Mononuclear cell (primary cell): ENCODE measurements around the gene WWOX. TPM values are rescaled to one million over a fixed set of nuclear protein-coding genes. Genes with fewer than 3 reads are reported as not detected.

Source experiments
- H3K27me3 ChIP-seq: 2 replicates; pipeline ENCODE4 v1.6.0; 2011; ENCODE audit warnings: low read length, control low read depth; ENCODE audit not compliant: insufficient read depth
- H3K4me1 ChIP-seq: 2 replicates; pipeline ENCODE4 v1.5.1; 2011; ENCODE audit warnings: mild to moderate bottlenecking, low read length, control low read depth; ENCODE audit not compliant: insufficient read depth
- H3K4me3 ChIP-seq: 2 replicates; pipeline ENCODE4 v1.5.1; 2011; ENCODE audit warnings: mild to moderate bottlenecking, low read length, moderate library complexity
- H3K9me3 ChIP-seq: 2 replicates; pipeline ENCODE4 v1.5.1; 2011; ENCODE audit warnings: low read depth, mild to moderate bottlenecking, control low read depth, low read length
- total RNA-seq: library from RNA; depleted of rRNA; stranded (reverse); fragments of >200 nt; gene quantifications from one replicate; pipeline ENCODE4 v1.2.3, GENCODE V29; 2012

Gene WWOX
- total RNA-seq, 1 donor, result 22.7 TPM

GRCh38 chr16:78552106-78552675, 452.7 kb downstream of the WWOX start:
- H3K4me3 ChIP-seq, result no peak overlapping the region
- H3K27me3 ChIP-seq, result no peaks in the 10 kb centered on the region
- peaks cover 4% of the 10 kb centered on the region for H3K4me1 ChIP-seq
- H3K9me3 ChIP-seq, result no peaks in the 10 kb centered on the region

- Histone ChIP-seq H3K27me3 (no peaks in the 10 kb centered on the region), H3K4me1 (peaks cover 4% of the 10 kb centered on the region), H3K9me3 (no peaks in the 10 kb centered on the region), H3K4me3 (no peak overlapping the region)
Measured at GRCh38 chr16:78552716-78553115, 453.3 kb downstream of the WWOX start.

DNA sequence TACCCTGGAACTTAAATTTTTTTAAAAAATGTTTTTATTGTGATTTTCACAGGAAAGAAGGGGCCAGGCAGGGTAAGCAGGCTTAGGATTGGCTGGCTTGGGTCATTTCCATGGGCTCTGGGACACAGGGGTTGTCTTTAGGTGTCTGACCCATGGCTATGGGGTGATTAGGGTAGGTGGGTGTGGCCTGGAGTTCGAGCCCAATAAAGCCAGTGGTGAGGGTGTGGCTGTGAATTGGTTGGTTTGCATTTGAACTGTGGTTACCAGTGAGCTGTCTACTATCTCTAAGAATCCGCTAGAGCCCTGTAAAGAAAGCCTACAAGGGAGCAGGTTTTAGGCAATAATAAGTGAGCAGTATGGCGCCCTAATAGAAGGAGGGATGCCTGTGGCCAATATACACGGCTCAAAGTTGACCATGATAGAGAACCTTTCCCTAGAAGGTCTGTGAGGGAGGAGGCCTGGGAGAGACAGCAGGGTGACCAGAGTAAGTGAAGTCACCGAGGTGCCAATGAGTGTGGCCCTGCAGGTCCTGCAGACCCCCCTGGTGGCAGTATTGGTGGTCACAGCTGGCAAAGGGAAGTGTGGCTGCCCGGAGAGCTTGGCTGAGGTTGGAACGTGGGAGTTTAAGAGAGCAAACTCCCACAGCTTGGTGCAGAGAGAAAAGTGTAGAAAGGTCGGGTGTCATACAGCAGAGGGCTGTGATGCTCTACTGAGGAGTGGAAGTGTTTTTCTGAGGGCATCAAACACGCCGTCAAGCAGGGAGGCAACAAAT, 454.0 kb downstream of the WWOX start:
- no peaks in the 10 kb centered on the region for H3K9me3 ChIP-seq
- H3K4me3 ChIP-seq, result no peak overlapping the region
- no peaks in the 10 kb centered on the region for H3K27me3 ChIP-seq
- H3K4me1 ChIP-seq, result peaks cover 4% of the 10 kb centered on the region

DNA sequence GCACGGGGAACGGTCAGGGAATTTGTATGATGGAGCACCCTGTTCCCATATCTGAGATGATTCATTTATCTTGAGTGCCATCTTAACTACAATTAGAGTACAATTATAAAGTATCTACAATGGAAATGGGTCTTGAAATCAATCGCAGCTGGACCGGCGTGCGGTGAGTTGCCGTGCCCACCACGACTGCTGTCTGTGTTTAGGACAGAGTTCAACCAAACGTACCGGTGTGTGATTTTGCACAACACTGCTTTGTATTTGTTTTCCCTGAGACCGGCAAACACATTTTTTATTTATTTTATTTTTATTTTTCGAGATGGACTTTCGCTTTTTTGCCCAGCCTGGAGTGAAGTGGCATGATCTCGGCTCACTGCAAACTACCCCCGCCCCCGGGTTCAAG, 457.0 kb downstream of the WWOX start:
- Histone ChIP-seq H3K27me3 (no peaks in the 10 kb centered on the region), H3K9me3 (no peaks in the 10 kb centered on the region), H3K4me1 (peaks cover 4% of the 10 kb centered on the region), H3K4me3 (no peak overlapping the region)

- Histone ChIP-seq H3K4me3 (no peak overlapping the region), H3K4me1 (peaks cover 3% of the 10 kb centered on the region), H3K27me3 (no peaks in the 10 kb centered on the region), H3K9me3 (no peaks in the 10 kb centered on the region)
Measured at GRCh38 chr16:78560997-78561396, 461.5 kb downstream of the WWOX start.

- peaks cover 11% of the 10 kb centered on the region for H3K4me1 ChIP-seq
- H3K4me3 ChIP-seq, result no peak overlapping the region
- no peaks in the 10 kb centered on the region for H3K9me3 ChIP-seq
- H3K27me3 ChIP-seq, result no peaks in the 10 kb centered on the region
Measured at GRCh38 chr16:78562111-78562510, 462.7 kb downstream of the WWOX start.

DNA sequence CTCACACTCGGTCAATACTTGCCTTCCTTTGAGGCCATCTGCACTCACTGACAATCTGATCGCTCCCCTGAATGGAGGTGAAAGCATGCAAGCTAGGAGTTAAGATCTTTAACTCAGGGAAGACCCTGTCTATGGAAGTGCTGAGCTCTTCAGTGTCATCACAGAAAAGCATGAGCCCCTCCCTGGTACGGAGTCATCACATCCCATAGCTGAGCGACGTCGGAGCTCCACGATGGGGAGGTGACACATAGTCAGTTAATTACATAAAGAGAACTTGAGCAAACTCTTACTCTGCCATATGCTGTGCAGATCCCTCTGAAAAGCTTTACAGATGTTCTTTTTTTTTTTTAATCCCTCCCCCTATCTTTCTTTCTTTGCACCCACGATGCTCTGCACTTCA, 463.2 kb downstream of the WWOX start:
- Histone ChIP-seq H3K27me3 (no peaks in the 10 kb centered on the region), H3K9me3 (no peaks in the 10 kb centered on the region), H3K4me3 (no peak overlapping the region), H3K4me1 (peaks cover 11% of the 10 kb centered on the region)

DNA sequence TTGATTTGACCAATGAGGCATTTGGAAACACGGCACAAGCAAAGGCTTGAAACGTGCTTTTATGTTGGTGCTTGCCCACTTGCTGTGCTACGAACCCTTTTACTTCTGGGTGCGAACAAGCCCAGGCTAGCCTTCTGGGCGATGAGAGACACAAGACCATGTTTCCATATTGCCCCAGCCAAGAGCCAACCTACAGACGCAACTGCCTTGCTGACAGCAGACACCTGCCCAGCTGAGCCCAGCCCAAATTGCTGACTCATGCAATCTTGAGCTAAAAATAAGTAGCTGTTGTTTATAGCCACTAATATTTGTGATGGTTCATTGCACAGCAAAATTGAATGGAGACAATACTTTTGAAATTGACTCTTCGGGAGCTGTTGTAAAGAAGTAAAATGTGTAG, 464.5 kb downstream of the WWOX start:
- Histone ChIP-seq H3K4me1 (peaks cover 11% of the 10 kb centered on the region), H3K27me3 (no peaks in the 10 kb centered on the region), H3K9me3 (no peaks in the 10 kb centered on the region), H3K4me3 (no peak overlapping the region)

DNA sequence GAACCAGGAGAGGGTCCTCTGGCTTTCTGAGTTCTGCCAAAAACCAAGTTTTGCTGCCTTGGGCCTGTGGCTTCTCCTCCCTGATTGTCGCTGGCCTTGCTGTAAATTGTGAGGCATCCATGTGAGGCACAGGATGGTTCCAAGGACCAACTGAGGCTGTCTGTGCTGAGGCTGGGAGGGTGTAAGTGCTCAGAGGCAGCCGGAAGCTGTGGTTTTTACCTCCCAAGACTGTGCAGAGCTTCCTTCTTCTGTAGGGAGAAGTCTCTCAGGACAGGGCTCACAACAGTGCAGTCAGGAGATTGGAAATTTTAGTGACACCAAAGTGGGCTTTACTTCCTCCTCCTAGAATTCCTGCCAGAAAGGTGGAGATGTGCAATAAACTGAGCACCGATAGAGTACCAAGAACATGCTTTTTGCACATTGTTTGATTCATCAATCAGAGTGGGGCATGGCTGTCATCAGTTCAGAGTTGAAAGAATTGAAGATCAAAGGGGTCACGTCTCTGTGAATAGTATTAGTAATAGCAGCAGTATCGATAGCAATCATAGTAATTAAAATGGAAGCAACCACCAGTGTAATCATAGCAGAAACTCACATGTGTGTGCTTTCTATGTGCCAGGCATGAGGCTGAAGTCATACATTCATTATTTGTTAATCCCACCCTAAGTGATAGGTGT, 467.1 kb downstream of the WWOX start:
- H3K4me3 ChIP-seq, result no peak overlapping the region
- H3K9me3 ChIP-seq, result no peaks in the 10 kb centered on the region
- peaks cover 16% of the 10 kb centered on the region for H3K4me1 ChIP-seq
- H3K27me3 ChIP-seq, result no peaks in the 10 kb centered on the region

DNA sequence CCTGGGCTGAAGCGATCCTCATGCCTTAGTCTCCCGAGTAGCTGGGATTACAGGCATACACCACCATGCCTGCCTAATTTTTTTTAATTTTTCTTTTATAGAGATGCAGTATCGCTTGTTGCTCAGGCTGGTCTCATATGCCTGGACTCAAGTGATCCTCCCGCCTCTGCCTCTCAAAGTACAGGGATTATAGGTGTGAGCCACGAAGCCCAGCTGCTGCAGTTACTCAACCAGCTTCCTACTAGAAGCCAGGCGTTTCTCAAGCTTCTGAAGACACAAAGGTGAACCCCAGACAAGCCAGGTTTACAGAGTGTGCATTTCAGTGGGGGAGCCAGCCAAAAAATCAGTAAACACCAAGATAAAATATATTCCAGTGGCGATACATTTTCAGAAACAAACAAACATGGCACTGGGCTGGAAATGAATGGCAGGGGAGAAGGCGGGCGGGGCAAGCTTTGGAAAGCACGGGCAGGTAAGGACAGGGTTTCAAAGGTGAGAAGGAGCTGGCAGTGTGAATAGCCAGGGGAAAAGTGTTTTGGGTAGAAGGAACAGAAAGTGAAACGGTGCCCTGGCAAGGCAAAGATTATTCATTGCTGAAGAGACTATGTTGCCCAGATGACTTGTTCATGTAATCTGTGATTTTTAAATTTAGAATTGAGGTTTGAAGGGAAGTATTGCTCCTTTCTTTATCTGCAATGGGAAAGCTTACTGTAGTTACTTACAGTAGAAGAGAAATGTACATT, 471.1 kb downstream of the WWOX start:
- Histone ChIP-seq H3K9me3 (no peaks in the 10 kb centered on the region), H3K4me3 (no peak overlapping the region), H3K4me1 (peaks cover 18% of the 10 kb centered on the region), H3K27me3 (no peaks in the 10 kb centered on the region)

GRCh38 chr16:78571434-78571833, 472.0 kb downstream of the WWOX start:
- no peaks in the 10 kb centered on the region for H3K9me3 ChIP-seq
- H3K4me1 ChIP-seq, result peaks cover 11% of the 10 kb centered on the region
- H3K27me3 ChIP-seq, result no peaks in the 10 kb centered on the region
- no peak overlapping the region for H3K4me3 ChIP-seq

- Histone ChIP-seq H3K4me3 (no peak overlapping the region), H3K4me1 (peaks cover 7% of the 10 kb centered on the region), H3K9me3 (no peaks in the 10 kb centered on the region), H3K27me3 (no peaks in the 10 kb centered on the region)
Measured at GRCh38 chr16:78571898-78572358, 472.5 kb downstream of the WWOX start.

DNA sequence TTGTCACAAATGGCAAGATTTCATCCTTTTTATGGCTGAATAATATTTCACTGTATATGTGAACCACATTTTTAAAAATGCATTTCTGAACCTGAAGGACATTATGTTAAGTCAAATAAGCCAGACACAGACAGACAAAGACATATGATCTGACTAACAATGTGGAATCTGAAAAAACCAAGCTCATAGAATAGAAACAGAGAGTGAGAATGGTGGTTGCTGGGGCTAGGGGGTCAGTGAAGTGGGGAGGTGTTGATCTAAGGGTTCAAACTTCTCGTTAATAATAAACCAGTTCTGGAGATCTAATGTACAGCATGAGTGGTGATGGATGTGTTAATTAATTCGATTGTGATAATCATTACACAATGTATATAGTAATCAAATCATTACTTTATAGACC, 475.1 kb downstream of the WWOX start:
- Histone ChIP-seq H3K9me3 (no peaks in the 10 kb centered on the region), H3K4me3 (no peak overlapping the region), H3K4me1 (peaks cover 7% of the 10 kb centered on the region), H3K27me3 (no peaks in the 10 kb centered on the region)

DNA sequence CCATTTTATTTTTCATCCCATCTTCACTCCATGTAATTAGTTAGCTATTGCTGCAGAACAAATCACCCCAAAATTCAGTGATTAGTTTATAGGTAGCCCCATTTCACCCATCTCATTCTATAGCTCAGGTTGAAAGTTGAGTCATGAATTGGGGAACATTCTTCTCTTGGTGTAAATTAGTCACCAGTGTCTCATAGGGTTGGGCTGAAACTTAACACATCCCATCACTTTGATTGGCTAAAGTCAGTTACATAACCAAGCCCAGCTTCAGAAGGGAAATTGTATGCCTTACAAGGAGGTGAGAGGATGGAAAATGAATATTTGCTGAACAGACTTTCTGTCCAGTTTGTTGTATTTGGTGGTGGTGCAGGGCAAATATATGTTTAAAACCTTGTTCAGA, 477.5 kb downstream of the WWOX start:
- H3K4me1 ChIP-seq, result no peaks in the 10 kb centered on the region
- H3K4me3 ChIP-seq, result no peak overlapping the region
- no peaks in the 10 kb centered on the region for H3K9me3 ChIP-seq
- no peaks in the 10 kb centered on the region for H3K27me3 ChIP-seq

- no peaks in the 10 kb centered on the region for H3K4me1 ChIP-seq
- H3K9me3 ChIP-seq, result no peaks in the 10 kb centered on the region
- no peaks in the 10 kb centered on the region for H3K27me3 ChIP-seq
- no peak overlapping the region for H3K4me3 ChIP-seq
Measured at GRCh38 chr16:78577630-78578029, 478.2 kb downstream of the WWOX start.
